PC-3 (cell line): ENCODE results near the gene GRB7. TPM values are rescaled to one million over a fixed set of nuclear protein-coding genes. Genes with fewer than 3 reads are reported as not detected.

Experiments used
- ATAC-seq: fragments of 200-7000 bp; cut with Tn5 transposase; 2 replicates; pipeline ENCODE4 v1.9.1; 2020; ENCODE audit warnings: mild to moderate bottlenecking, moderate library complexity
- Bru-seq: library from RNA; stranded (reverse); fragments of 400-500 nt; gene quantifications from one replicate; lab custom pipeline; 2021; lab: Mats Ljungman, UMichigan
- BruChase-seq, 2 experiments: library from RNA; stranded (reverse); fragments of 400-500 nt; gene quantifications; one replicate each; lab custom pipeline; 2021; lab: Mats Ljungman, UMichigan
- BruUV-seq: library from RNA; stranded (reverse); fragments of 400-500 nt; replicated peaks from 2 replicates; lab custom pipeline; 2021; lab: Mats Ljungman, UMichigan
- CTCF ChIA-PET: fragments of 300-600 bp; sonication (Branson Sonifier 250); formaldehyde crosslinking; loops from one replicate; lab custom pipeline; 2022; ENCODE audit warnings: antibody characterized with exemption; lab: Charles Lee
- POLR2A ChIA-PET: fragments of 300-600 bp; sonication (Branson Sonifier 250); formaldehyde crosslinking; loops from one replicate; lab custom pipeline; 2022; ENCODE audit warnings: antibody characterized with exemption; ENCODE audit not compliant: unreplicated experiment; lab: Charles Lee
- DNase-seq: peaks from one replicate; pipeline ENCODE4 v3.0.0-alpha.2; 2015
- H2AFZ ChIP-seq: fragments of 300-600 bp; sonication (generic); 2 replicates; pipeline ENCODE4 v1.6.0; 2016; ENCODE audit warnings: antibody characterized with exemption, low read length
- H3F3A ChIP-seq: fragments of 300-600 bp; sonication (generic); one replicate; pipeline ENCODE4 v1.6.0; 2017; ENCODE audit warnings: antibody characterized with exemption, low read length, control low read depth, mild to moderate bottlenecking; ENCODE audit not compliant: unreplicated experiment
- H3K27ac ChIP-seq: fragments of 300-600 bp; sonication (generic); 2 replicates; pipeline ENCODE4 v1.5.1; 2016; ENCODE audit warnings: mild to moderate bottlenecking, low read length
- H3K27me3 ChIP-seq: fragments of 300-600 bp; sonication (generic); 2 replicates; pipeline ENCODE4 v1.6.1; 2016; ENCODE audit warnings: low read length, mixed read lengths
- H3K36me3 ChIP-seq: fragments of 300-600 bp; sonication (generic); 2 replicates; pipeline ENCODE4 v1.6.1; 2016; ENCODE audit warnings: low read depth, mixed run types, low read length, mixed read lengths
- H3K4me1 ChIP-seq: fragments of 300-600 bp; sonication (generic); 2 replicates; pipeline ENCODE4 v1.5.1; 2016; ENCODE audit warnings: low read length; ENCODE audit not compliant: insufficient read depth
- H3K4me2 ChIP-seq: fragments of 300-600 bp; sonication (generic); 2 replicates; pipeline ENCODE4 v1.6.0; 2016; ENCODE audit warnings: low read length
- H3K4me3 ChIP-seq: fragments of 300-600 bp; sonication (generic); 2 replicates; pipeline ENCODE4 v1.5.1; 2016; ENCODE audit warnings: mild to moderate bottlenecking, low read length, mixed read lengths
- H3K79me2 ChIP-seq: fragments of 300-600 bp; sonication (generic); 2 replicates; pipeline ENCODE4 v1.6.1; 2017; ENCODE audit warnings: low read length, mixed read lengths
- H3K9ac ChIP-seq: fragments of 300-600 bp; sonication (generic); 2 replicates; pipeline ENCODE4 v1.6.0; 2016; ENCODE audit warnings: mild to moderate bottlenecking, low read length
- H3K9me2 ChIP-seq: fragments of 300-600 bp; sonication (generic); replicated peaks from 2 replicates; pipeline ENCODE4 v1.6.1; 2016; ENCODE audit warnings: mixed run types, low read length, mixed read lengths
- H3K9me3 ChIP-seq: fragments of 300-600 bp; sonication (generic); 2 replicates; pipeline ENCODE4 v1.6.1; 2016; ENCODE audit warnings: low read length, mixed read lengths
- H4K20me1 ChIP-seq: fragments of 300-600 bp; sonication (generic); 2 replicates; pipeline ENCODE4 v1.6.1; 2016; ENCODE audit warnings: low read length, mixed read lengths
- EZH2 ChIP-seq: fragments of 300-600 bp; sonication (generic); IDR thresholded peaks from one replicate; pipeline ENCODE4 v1.6.1; 2017; ENCODE audit warnings: antibody characterized with exemption, mild to moderate bottlenecking, low read length; ENCODE audit not compliant: unreplicated experiment
- EZH2phosphoT487 ChIP-seq: fragments of 300-600 bp; sonication (generic); IDR thresholded peaks from 2 replicates; pipeline ENCODE4 v1.6.1; 2018; ENCODE audit warnings: mild to moderate bottlenecking, antibody characterized with exemption, low read length, borderline replicate concordance
- intact Hi-C: fragments of 100-400 bp; cut with micrococcal nuclease; formaldehyde crosslinking; loops from 2 replicates; pipeline ENCODE4 v1.9.0; 2023
- long read RNA-seq: library from polyadenylated mRNA; unstranded; transcript quantifications from one replicate; pipeline ENCODE4 v2.0.0, GENCODE V29; 2021; ENCODE audit not compliant: unreplicated experiment
- total RNA-seq: library from RNA; depleted of rRNA; stranded (reverse); fragments of >200 nt; gene quantifications from 2 replicates; pipeline ENCODE4 v1.2.3, GENCODE V29; 2014; rRNA removed
- TF ChIP-seq, protein P1 (sequence below): fragments of 300-600 bp; sonication (generic); conservative IDR thresholded peaks from 2 replicates; pipeline ENCODE4 v1.5.1; 2017; ENCODE audit warnings: antibody characterized with exemption, low read depth, mild to moderate bottlenecking, low read length

The GRB7 gene
- total RNA-seq: 21.2 and 31.3 TPM in 2 replicates
- percentile 58 among the genes with signal in this experiment for Bru-seq, nascent RNA
- percentile 60 among the genes with signal in this experiment for BruChase-seq, experiment 1, labeled RNA remaining after a 6-hour chase
- percentile 62 among the genes with signal in this experiment for BruChase-seq, experiment 2, labeled RNA remaining after a 2-hour chase
- long read RNA-seq, transcript GRB7-201 (15 exons, 2,243 nt): major isoform, 8 of 35 reads
- long read RNA-seq, partial matches to known transcripts: 11 of 35 reads
- long read RNA-seq, other reads (novel, unspliced or antisense): 12 of 35 reads

DNA sequence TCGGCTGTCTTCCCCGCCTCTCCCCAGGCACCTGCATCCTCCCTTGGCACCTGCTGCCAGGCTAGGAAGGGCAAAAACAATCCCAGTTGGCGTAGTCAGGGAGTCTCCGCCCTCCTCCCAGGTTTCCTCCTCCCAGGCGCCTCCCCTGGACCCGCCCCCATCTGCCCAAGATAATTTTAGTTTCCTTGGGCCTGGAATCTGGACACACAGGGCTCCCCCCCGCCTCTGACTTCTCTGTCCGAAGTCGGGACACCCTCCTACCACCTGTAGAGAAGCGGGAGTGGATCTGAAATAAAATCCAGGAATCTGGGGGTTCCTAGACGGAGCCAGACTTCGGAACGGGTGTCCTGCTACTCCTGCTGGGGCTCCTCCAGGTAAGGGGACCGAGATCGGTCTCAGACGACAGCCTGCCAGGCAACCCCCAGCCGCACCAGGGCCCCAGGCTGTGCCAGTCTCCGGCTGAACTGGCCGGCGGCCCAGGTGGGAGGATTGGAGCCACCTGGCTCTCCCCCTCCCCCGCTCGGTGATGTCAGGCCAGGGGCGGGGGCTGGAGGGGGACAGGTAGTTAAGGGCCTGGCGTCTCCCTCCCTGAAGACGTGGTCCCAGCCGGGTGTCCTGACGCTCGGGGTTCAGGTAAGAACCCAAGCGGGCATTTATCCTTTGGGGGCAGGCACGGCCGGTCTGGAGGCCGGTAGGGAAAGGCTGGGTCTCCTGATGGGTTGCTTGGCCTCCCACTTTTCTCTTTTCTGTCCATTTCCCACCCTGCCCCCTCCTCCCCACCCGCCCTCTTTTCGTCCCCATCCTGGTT, at the start of gene GRB7:
TSS of gene GRB7 (plus strand) at position 179 of the 808 bp plus-strand sequence. CDS start 4,364 bp downstream, outside the sequence.
- Histone ChIP-seq H3K4me1 (peaks cover 35% of the 10 kb centered on the region), H2AFZ (peak within 1 kb of the TSS; percentile 85), H3K4me2 (peak within 1 kb of the TSS; percentile 96), H3K4me3 (peak within 1 kb of the TSS; percentile 88), H3K79me2 (peaks cover 16% of the 10 kb centered on the region; the same call in 1 of the 2 replicates), H3K27me3 (no peaks in the 10 kb centered on the region), H3K9me3 (no peaks in the 10 kb centered on the region), H4K20me1 (peaks cover 5% of the 10 kb centered on the region; the same call in 1 of the 2 replicates), H3K36me3 (no peaks in the 10 kb centered on the region), H3K27ac (peak within 1 kb of the TSS; percentile 89), H3K9ac (peak within 1 kb of the TSS; percentile 81), H3F3A (no peaks in the 10 kb centered on the region), H3K9me2 (no peaks in the 10 kb centered on the region)
- intact Hi-C loops: no loop called here
- DNase-seq (peak; percentile 73), ATAC-seq (peak; percentile 57)
- POLR2A ChIA-PET: no interaction called here
- BruUV-seq: TSS peak; percentile 21
- TF ChIP-seq EZH2phosphoT487: no peak
- TF ChIP-seq, protein P1, sequence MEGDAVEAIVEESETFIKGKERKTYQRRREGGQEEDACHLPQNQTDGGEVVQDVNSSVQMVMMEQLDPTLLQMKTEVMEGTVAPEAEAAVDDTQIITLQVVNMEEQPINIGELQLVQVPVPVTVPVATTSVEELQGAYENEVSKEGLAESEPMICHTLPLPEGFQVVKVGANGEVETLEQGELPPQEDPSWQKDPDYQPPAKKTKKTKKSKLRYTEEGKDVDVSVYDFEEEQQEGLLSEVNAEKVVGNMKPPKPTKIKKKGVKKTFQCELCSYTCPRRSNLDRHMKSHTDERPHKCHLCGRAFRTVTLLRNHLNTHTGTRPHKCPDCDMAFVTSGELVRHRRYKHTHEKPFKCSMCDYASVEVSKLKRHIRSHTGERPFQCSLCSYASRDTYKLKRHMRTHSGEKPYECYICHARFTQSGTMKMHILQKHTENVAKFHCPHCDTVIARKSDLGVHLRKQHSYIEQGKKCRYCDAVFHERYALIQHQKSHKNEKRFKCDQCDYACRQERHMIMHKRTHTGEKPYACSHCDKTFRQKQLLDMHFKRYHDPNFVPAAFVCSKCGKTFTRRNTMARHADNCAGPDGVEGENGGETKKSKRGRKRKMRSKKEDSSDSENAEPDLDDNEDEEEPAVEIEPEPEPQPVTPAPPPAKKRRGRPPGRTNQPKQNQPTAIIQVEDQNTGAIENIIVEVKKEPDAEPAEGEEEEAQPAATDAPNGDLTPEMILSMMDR: no peak
- no peak for TF ChIP-seq EZH2
- CTCF ChIA-PET: no interaction called here

DNA sequence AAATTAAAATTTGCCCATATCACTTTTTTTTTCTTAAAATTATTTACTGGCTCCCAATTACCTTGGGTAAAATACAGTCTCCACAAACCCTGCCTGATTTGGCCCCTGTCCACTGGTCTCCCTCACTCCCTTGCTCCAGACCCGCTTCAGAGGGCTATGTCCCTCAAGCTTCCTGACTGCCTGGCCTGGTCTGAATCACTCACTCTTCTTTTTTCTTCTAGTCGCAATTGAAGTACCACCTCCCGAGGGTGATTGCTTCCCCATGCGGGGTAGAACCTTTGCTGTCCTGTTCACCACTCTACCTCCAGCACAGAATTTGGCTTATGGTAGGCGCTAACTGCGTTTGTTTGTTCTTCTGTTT, 49.3 kb upstream of the GRB7 start:
- no TSS peak for BruUV-seq
- Histone ChIP-seq H3K4me1 (peaks cover 16% of the 10 kb centered on the region), H3K9me3 (no peaks in the 10 kb centered on the region), H3K79me2 (no peaks in the 10 kb centered on the region), H3K9ac (peak overlapping the region; percentile 82), H3K27me3 (no peaks in the 10 kb centered on the region), H3K4me2 (peak overlapping the region; percentile 94), H4K20me1 (no peaks in the 10 kb centered on the region), H3F3A (peaks cover 8% of the 10 kb centered on the region), H3K4me3 (peak overlapping the region; percentile 86), H3K36me3 (no peaks in the 10 kb centered on the region), H2AFZ (peak overlapping the region; percentile 94), H3K9me2 (no peaks in the 10 kb centered on the region), H3K27ac (peak overlapping the region; percentile 83)
- POLR2A ChIA-PET: interaction anchor here (1.0 kb wide), 2 partner anchors 15 to 30 kb away, joined by 3 to 5 read pairs; no protein-coding TSS in a partner anchor
- CTCF ChIA-PET: interaction anchor here (0.6 kb wide), 1 partner anchor 175 kb away, joined by 3 read pairs; no protein-coding TSS in a partner anchor
- intact Hi-C loops: no loop called here
- ATAC-seq: no peak
- TF ChIP-seq, protein P1: no peak
- TF ChIP-seq EZH2phosphoT487 (no peak), EZH2 (no peak)
- DNase-seq: no peak
